H1 (cell line): ENCODE data around the gene MT1H. TPM values are rescaled to one million over a fixed set of nuclear protein-coding genes. Genes with fewer than 3 reads are reported as not detected.

ENCODE experiments used
- CTCF ChIA-PET: fragments of 300-600 bp; sonication (Branson Sonifier 250); formaldehyde crosslinking; loops from one replicate; lab custom pipeline; 2021; ENCODE audit not compliant: partially characterized antibody; lab: Charles Lee
- POLR2A ChIA-PET: fragments of 300-600 bp; sonication (Branson Sonifier 250); formaldehyde crosslinking; loops from one replicate; lab custom pipeline; 2021; ENCODE audit warnings: inconsistent platforms; ENCODE audit not compliant: partially characterized antibody; lab: Charles Lee
- DNase-seq, 2 experiments: peaks; one replicate each; pipeline versions ENCODE4 v3.0.0 to v3.0.0-alpha.2; 2010 to 2022; ENCODE audit warnings: low spot score in 2 of 2, low read depth in 1 of 2, mixed read lengths in 1 of 2
- FAIRE-seq: peaks from 2 replicates; lab custom pipeline; 2011; peaks lifted over from hg19 to GRCh38; lab: Jason Lieb, UNC
- H2AFZ ChIP-seq: 2 replicates; pipeline ENCODE4 v1.8.1; 2012; ENCODE audit warnings: low read length, inconsistent platforms
- H2AK5ac ChIP-seq: 2 replicates; pipeline ENCODE4 v1.6.1; 2013; ENCODE audit warnings: low read depth, low read length
- H2BK120ac ChIP-seq: replicated peaks from 2 replicates; pipeline ENCODE3; 2013; ENCODE audit warnings: low read depth, low read length, inconsistent platforms
- H2BK12ac ChIP-seq: 2 replicates; pipeline ENCODE4 v1.6.1; 2013; ENCODE audit warnings: low read depth, low read length
- H2BK15ac ChIP-seq: 2 replicates; pipeline ENCODE4 v1.6.1; 2013; ENCODE audit warnings: low read length
- H2BK20ac ChIP-seq: 2 replicates; pipeline ENCODE4 v1.6.1; 2013; ENCODE audit warnings: low read length
- H2BK5ac ChIP-seq: 2 replicates; pipeline ENCODE4 v1.6.1; 2013; ENCODE audit warnings: low read depth, low read length
- H3K14ac ChIP-seq: 2 replicates; pipeline ENCODE4 v1.6.1; 2013; ENCODE audit warnings: inconsistent platforms; ENCODE audit not compliant: insufficient read length
- H3K18ac ChIP-seq: 2 replicates; pipeline ENCODE4 v1.6.1; 2013; ENCODE audit warnings: low read length; ENCODE audit errors: extremely low read depth
- H3K23ac ChIP-seq: 2 replicates; pipeline ENCODE4 v1.6.1; 2013; ENCODE audit warnings: inconsistent platforms; ENCODE audit not compliant: insufficient read length
- H3K23me2 ChIP-seq: 2 replicates; pipeline ENCODE4 v1.6.1; 2013; ENCODE audit warnings: low read depth, low read length
- H3K27ac ChIP-seq: 2 replicates; pipeline ENCODE4 v1.6.1; 2011; ENCODE audit warnings: low read depth, low read length, inconsistent platforms
- H3K27me3 ChIP-seq, 4 experiments: replicated peaks in 1 of 4; 1 replicate in 1 of 4; 2 replicates in 3 of 4; pipeline versions ENCODE4 v1.6.1 to v1.8.1; 2011 to 2013; ENCODE audit warnings: low read length in 3 of 4, mild to moderate bottlenecking in 3 of 4, inconsistent platforms in 2 of 4, mixed read lengths in 2 of 4, moderate library complexity in 1 of 4; ENCODE audit not compliant: control insufficient read depth in 3 of 4, insufficient read depth in 3 of 4; ENCODE audit errors: extremely low read depth in 1 of 4
- H3K36me3 ChIP-seq, 4 experiments: 2 replicates each; pipeline versions ENCODE4 v1.6.1 to v1.8.1; 2011 to 2013; ENCODE audit warnings: mild to moderate bottlenecking in 4 of 4, low read length in 3 of 4, moderate library complexity in 2 of 4, control low read depth in 1 of 4, inconsistent platforms in 1 of 4; ENCODE audit not compliant: insufficient read depth in 4 of 4, control insufficient read depth in 2 of 4
- H3K4ac ChIP-seq: replicated peaks from 2 replicates; pipeline ENCODE3; 2013; ENCODE audit warnings: low read length, low read depth, mixed read lengths, inconsistent platforms; ENCODE audit not compliant: insufficient read length
- H3K4me1 ChIP-seq, 4 experiments: replicated peaks in 1 of 4; 1 replicate in 1 of 4; 2 replicates in 3 of 4; pipeline versions ENCODE4 v1.6.1 to v1.8.1; 2011 to 2013; ENCODE audit warnings: low read length in 3 of 4, inconsistent platforms in 2 of 4, mixed read lengths in 1 of 4; ENCODE audit not compliant: insufficient read depth in 4 of 4, control insufficient read depth in 3 of 4
- H3K4me2 ChIP-seq, 2 experiments: 2 replicates each; pipeline versions ENCODE4 v1.6.1 to v1.8.1; 2011 to 2013; ENCODE audit warnings: low read depth in 2 of 2, low read length in 2 of 2, control low read depth in 1 of 2, inconsistent platforms in 1 of 2, mild to moderate bottlenecking in 1 of 2; ENCODE audit not compliant: insufficient read depth in 1 of 2
- H3K4me3 ChIP-seq, 4 experiments: fragments of 200-600, 300-600 bp in 1 of 4; sonication (generic), shearing (Covaris generic), sonication (Bioruptor Twin) in 1 of 4; 2 replicates each; pipeline versions ENCODE4 v1.5.1 to v1.8.1; 2011 to 2016; ENCODE audit warnings: low read length in 4 of 4, low read depth in 3 of 4, control low read depth in 2 of 4, inconsistent platforms in 2 of 4, mild to moderate bottlenecking in 2 of 4, mixed read lengths in 1 of 4, moderate library complexity in 1 of 4; ENCODE audit not compliant: insufficient read depth in 2 of 4; ENCODE audit errors: extremely low read depth in 1 of 4
- H3K56ac ChIP-seq: replicated peaks from 2 replicates; pipeline ENCODE3; 2013; ENCODE audit warnings: low read depth, mild to moderate bottlenecking, mixed read lengths, low read length, inconsistent platforms; ENCODE audit not compliant: insufficient read length
- H3K79me1 ChIP-seq: 2 replicates; pipeline ENCODE4 v1.6.1; 2013; ENCODE audit warnings: low read depth, low read length, control low read depth
- H3K79me2 ChIP-seq, 2 experiments: 2 replicates each; pipeline versions ENCODE4 v1.6.1 to v1.8.1; 2012 to 2013; ENCODE audit warnings: low read length in 2 of 2, mild to moderate bottlenecking in 2 of 2, inconsistent platforms in 1 of 2; ENCODE audit not compliant: insufficient read depth in 2 of 2, control insufficient read depth in 1 of 2
- H3K9ac ChIP-seq, 4 experiments: replicated peaks in 1 of 4; 1 replicate in 1 of 4; 2 replicates in 3 of 4; pipeline versions ENCODE4 v1.6.1 to v1.8.1; 2011 to 2013; ENCODE audit warnings: low read depth in 3 of 4, low read length in 3 of 4, control low read depth in 2 of 4, mild to moderate bottlenecking in 2 of 4, moderate library complexity in 2 of 4, inconsistent platforms in 1 of 4; ENCODE audit errors: extremely low read depth in 1 of 4
- H3K9me3 ChIP-seq, 2 experiments: 2 replicates each; pipeline versions ENCODE4 v1.6.1 to v1.8.1; 2012 to 2013; ENCODE audit warnings: mild to moderate bottlenecking in 2 of 2, moderate library complexity in 2 of 2, control low read depth in 1 of 2, inconsistent platforms in 1 of 2, low read depth in 1 of 2, low read length in 1 of 2, mixed read lengths in 1 of 2; ENCODE audit not compliant: insufficient read depth in 2 of 2
- H4K20me1 ChIP-seq, 2 experiments: replicated peaks in 1 of 2; 2 replicates each; pipeline versions ENCODE3 to v1.8.1; 2011 to 2013; ENCODE audit warnings: inconsistent platforms in 2 of 2, low read length in 2 of 2, mild to moderate bottlenecking in 1 of 2; ENCODE audit not compliant: insufficient read depth in 2 of 2, control insufficient read depth in 1 of 2
- H4K5ac ChIP-seq: 2 replicates; pipeline ENCODE4 v1.6.1; 2013; ENCODE audit warnings: low read length, low read depth, mixed read lengths, inconsistent platforms; ENCODE audit not compliant: insufficient read length
- H4K8ac ChIP-seq: 2 replicates; pipeline ENCODE4 v1.8.0; 2013; ENCODE audit warnings: mild to moderate bottlenecking, moderate library complexity, low read length, inconsistent platforms; ENCODE audit not compliant: insufficient read depth; ENCODE audit errors: extremely low read depth
- H4K91ac ChIP-seq: replicated peaks from 2 replicates; pipeline ENCODE3; 2013; ENCODE audit warnings: low read length, mixed read lengths, inconsistent platforms; ENCODE audit not compliant: insufficient read length
- EGR1 ChIP-seq: IDR thresholded peaks from 2 replicates; pipeline ENCODE4 v1.6.1; 2011; ENCODE audit warnings: low read depth, low read length, borderline replicate concordance
- FOSL1 ChIP-seq: IDR thresholded peaks from 2 replicates; pipeline ENCODE4 v1.6.1; 2011; ENCODE audit warnings: mild to moderate bottlenecking, low read depth, low read length, moderate library complexity; ENCODE audit not compliant: insufficient read depth
- JUND ChIP-seq: IDR thresholded peaks from 2 replicates; pipeline ENCODE4 v1.6.1; 2011; ENCODE audit warnings: mild to moderate bottlenecking, improper control_type of control experiment, low read length
- KDM1A ChIP-seq: fragments of 200-600, 300-600 bp; sonication (generic); IDR thresholded peaks from 2 replicates; pipeline ENCODE4 v1.7.1; 2016; ENCODE audit warnings: mild to moderate bottlenecking, low read length, borderline replicate concordance
- KDM4A ChIP-seq: IDR thresholded peaks from one replicate; pipeline ENCODE4 v1.7.1; 2012; ENCODE audit warnings: low read depth, mild to moderate bottlenecking, moderate library complexity, low read length, inconsistent platforms; ENCODE audit not compliant: severe bottlenecking
- MAFK ChIP-seq: IDR thresholded peaks from 2 replicates; pipeline ENCODE4 v1.6.1; 2012; ENCODE audit warnings: low read depth, mild to moderate bottlenecking, improper control_type of control experiment, low read length
- POLR2AphosphoS5 ChIP-seq: IDR thresholded peaks from 2 replicates; pipeline ENCODE4 v1.6.1; 2011; ENCODE audit warnings: low read depth, low read length
- POU5F1 ChIP-seq: IDR thresholded peaks from 2 replicates; pipeline ENCODE4 v1.6.1; 2011; ENCODE audit warnings: low read depth, mild to moderate bottlenecking, low read length, moderate library complexity
- RFX5 ChIP-seq: IDR thresholded peaks from 2 replicates; pipeline ENCODE4 v1.6.1; 2011; ENCODE audit warnings: low read depth, low read length, improper control_type of control experiment, borderline replicate concordance
- RNF2 ChIP-seq: fragments of 200-900, 300-1000 bp; sonication (generic); IDR thresholded peaks from 2 replicates; pipeline ENCODE4 v1.7.1; 2016; ENCODE audit warnings: borderline replicate concordance, low read depth, mild to moderate bottlenecking, antibody characterized with exemption, low read length; ENCODE audit not compliant: poor library complexity, severe bottlenecking; ENCODE audit errors: missing control alignments
- TAF7 ChIP-seq: optimal IDR thresholded peaks from 2 replicates; pipeline ENCODE3; 2011; ENCODE audit warnings: low read depth, mild to moderate bottlenecking, inconsistent platforms, low read length, moderate library complexity, borderline replicate concordance
- YY1 ChIP-seq: IDR thresholded peaks from 2 replicates; pipeline ENCODE4 v1.6.1; 2011; ENCODE audit warnings: low read depth, mild to moderate bottlenecking, low read length
- WGBS, 2 experiments: shearing (Covaris generic) in 1 of 2; methylation state at CpG; one replicate each; pipeline versions ENCODE4 v1.1.6 to v1.1.7; 2013 to 2015; ENCODE audit warnings: low lambda C conversion rate in 2 of 2, mixed read lengths in 2 of 2, inconsistent platforms in 1 of 2, low coverage in 1 of 2, missing lambda C conversion rate in 1 of 2; ENCODE audit not compliant: insufficient replicate concordance in 2 of 2, insufficient coverage in 1 of 2, insufficient read length in 1 of 2; ENCODE audit errors: extremely low coverage in 1 of 2, missing lambda C conversion rate in 1 of 2; 5-methylcytosine and 5-hydroxymethylcytosine counted together
- polyA plus RNA-seq, 7 experiments: library from polyadenylated mRNA; depleted of rRNA in 3 of 7; stranded (reverse) in 5 of 7; unstranded in 2 of 7; fragments of >200 nt in 5 of 7; fragments of 200-250 nt in 2 of 7; gene quantifications; 1 replicate in 5 of 7; 2 replicates in 1 of 7; 4 replicates in 1 of 7; pipeline versions ENCODE4 v1.2.1 to v1.2.3, GENCODE V29; 2011 to 2013; ENCODE audit warnings: missing spikeins in 2 of 7, mixed read lengths in 2 of 7
- total RNA-seq: library from RNA; stranded (reverse); fragmentation: NEBNext Ultra II Directional; extraction: Animal tissue kit (Norgen Biotek cat#: 25700); gene quantifications from 2 replicates; pipeline ENCODE4 v1.2.1, GENCODE V29; 2021

MT1H gene
- total and polyA plus RNA-seq, 2 of the 8 experiments (the other 6 are each of a cell fraction or from before 2014, with no cell fraction given): 11.9 to 95.7 TPM

GRCh38 chr16:56651586-56651985 is 18.0 kb upstream of the MT1H start, which contains the start of gene MT1B:
Gene MT1B (plus strand): TSS chr16:56651886. CDS start chr16:56651954, 68 bp downstream.
- Histone ChIP-seq H3K27ac (no peak within 1 kb of the TSS), H3K23me2 (no peaks in the 10 kb centered on the region; the same call in 1 of the 2 replicates), H3K79me2 (no peaks in the 10 kb centered on the region), H3K23ac (no peak within 1 kb of the TSS), H4K8ac (peak within 1 kb of the TSS; percentile 35; the same call in 1 of the 2 replicates), H3K4me2 (no peak within 1 kb of the TSS), H3K27me3 (peaks cover 24 to 61% (median 48%) of the 10 kb centered on the region in 4 experiments), H4K20me1 (peaks cover 0 to 2% of the 10 kb centered on the region in 2 experiments), H3K4ac (no peak within 1 kb of the TSS), H2AK5ac (no peak within 1 kb of the TSS), H3K14ac (no peak within 1 kb of the TSS), H3K79me1 (no peaks in the 10 kb centered on the region), H2BK5ac (no peak within 1 kb of the TSS), H2BK20ac (no peak within 1 kb of the TSS; the same call in 1 of the 2 replicates), H3K36me3 (no peaks in the 10 kb centered on the region), H3K18ac (no peak within 1 kb of the TSS), H3K4me1 (peaks cover 0 to 7% (median 4%) of the 10 kb centered on the region in 4 experiments; a peak in 2 of 7 replicates), H2BK120ac (no peak within 1 kb of the TSS), H3K9ac (no peak within 1 kb of the TSS), H3K56ac (no peak within 1 kb of the TSS), H3K9me3 (no peaks in the 10 kb centered on the region), H4K91ac (no peak within 1 kb of the TSS), H2AFZ (no peak within 1 kb of the TSS), H3K4me3 (no peak within 1 kb of the TSS), H2BK15ac (no peak within 1 kb of the TSS), H4K5ac (no peak within 1 kb of the TSS), H2BK12ac (no peak within 1 kb of the TSS)
- CTCF ChIA-PET: interaction anchor here (1.0 to 5.5 kb wide), 4 partner anchors 9 to 50 kb away, joined by 3 to 28 read pairs (median 6); partner anchors contain the start of gene MT1G
- TF ChIP-seq EGR1 (no peak), MAFK (no peak), POLR2AphosphoS5 (no peak), POU5F1 (no peak), JUND (no peak), KDM1A (no peak), YY1 (no peak), FOSL1 (no peak), KDM4A (no peak), TAF7 (no peak), RFX5 (no peak), RNF2 (no peak)
- no peak for FAIRE-seq
- no peak for DNase-seq
- POLR2A ChIA-PET: interaction anchor here (1.3 to 9.1 kb wide), 2 partner anchors 10 to 18 kb away, joined by 5 to 74 read pairs; partner anchors contain the start of genes MT1G and MT1H
- WGBS, 2 experiments: 83% methylated on average over 7 of the region's 7 CpGs; no CpG with 5 or more reads in 1 of the 2 experiments
